Stomach (tissue), 19 donors: Measurements from ENCODE around the gene RNASEH2C. TPM values are rescaled to one million over a fixed set of nuclear protein-coding genes. Genes with fewer than 3 reads are reported as not detected.
"Not testable (repeated sequence)": the region's sequence is repeated elsewhere in the genome, so short reads cannot be mapped to it uniquely, and the experiment has no call there.

Experiments
- DNase-seq, 2 donors: peaks; one replicate each; pipeline versions ENCODE4 v3.0.0 to v3.0.0-alpha.2; 2013 to 2019
- H3K27ac ChIP-seq, 5 donors: fragments of 200-600 bp in 4 of 5; sonication (generic) in 4 of 5; one replicate each; pipeline ENCODE4 v1.5.1; 2013 to 2019; ENCODE audit warnings: mild to moderate bottlenecking in 1 of 5, moderate library complexity in 1 of 5
- H3K27me3 ChIP-seq, 3 donors: fragments of 200-600 bp; sonication (generic); one replicate each; pipeline ENCODE4 v1.5.1; 2017 to 2019; ENCODE audit warnings: mixed run types in 1 of 3
- H3K36me3 ChIP-seq, 4 donors: fragments of 200-600 bp; sonication (generic); 1 replicate in 3 of 4; 2 replicates in 1 of 4; pipeline ENCODE4 v1.5.1; 2016 to 2019
- H3K4me1 ChIP-seq, 4 donors: fragments of 200-600 bp; sonication (generic); one replicate each; pipeline ENCODE4 v1.5.1; 2016 to 2019
- H3K4me3 ChIP-seq, 4 donors: fragments of 200-600 bp; sonication (generic) in 3 of 4; one replicate each; pipeline ENCODE4 v1.5.1; 2016 to 2019; ENCODE audit warnings: mild to moderate bottlenecking in 1 of 4
- H3K9me3 ChIP-seq, 4 donors: fragments of 200-600 bp; sonication (generic); one replicate each; pipeline ENCODE4 v1.5.1; 2016 to 2019
- CTCF ChIP-seq, 7 experiments: fragments of 450-650 bp in 4 of 7; fragments of 200-600 bp in 3 of 7; sonication (generic) in 3 of 7; IDR thresholded peaks; one replicate each; pipeline ENCODE4 v1.5.1; 2016 to 2019; ENCODE audit warnings: antibody characterized with exemption in 7 of 7, control low read depth in 2 of 7, mild to moderate bottlenecking in 1 of 7
- EP300 ChIP-seq: sonication (generic); formaldehyde crosslinking; IDR thresholded peaks from one replicate; pipeline ENCODE4 v1.6.1; 2017; ENCODE audit warnings: antibody characterized with exemption
- POLR2A ChIP-seq, 4 donors: fragments of 450-650 bp; IDR thresholded peaks; one replicate each; pipeline ENCODE4 v1.6.1; 2016; ENCODE audit warnings: antibody characterized with exemption in 4 of 4, control low read depth in 2 of 4, mild to moderate bottlenecking in 1 of 4, moderate library complexity in 1 of 4
- POLR2AphosphoS5 ChIP-seq, 3 donors: sonication (generic); formaldehyde crosslinking; IDR thresholded peaks; one replicate each; pipeline ENCODE4 v1.6.1; 2016; ENCODE audit warnings: antibody characterized with exemption in 3 of 3
- WGBS, 5 donors: extraction: QIAGEN DNeasy Blood & Tissue Kit in 3 of 5; methylation state at CpG; one replicate each; pipeline versions ENCODE4 v1.1.5 to v1.1.7; 2013 to 2018; 5-methylcytosine and 5-hydroxymethylcytosine counted together
- intact Hi-C: fragments of 100-400 bp; cut with DNase I; formaldehyde crosslinking; loops from one replicate; pipeline ENCODE4 v1.15.1; 2023; ENCODE audit warnings: low total_unique reads
- long read RNA-seq, 10 donors: transcript quantifications; one replicate each; lab custom pipeline, GENCODE V29; 2026
- polyA plus RNA-seq, 3 donors: library from polyadenylated mRNA; stranded (reverse); fragments of 200-250 nt; gene quantifications; one replicate each; pipeline ENCODE4 v1.2.3, GENCODE V29; 2013
- total RNA-seq, 5 donors: library from RNA; depleted of rRNA; stranded (reverse); fragments of >200 nt; gene quantifications; one replicate each; pipeline versions ENCODE4 v1.1.0 to v1.2.3, GENCODE V29; 2014 to 2016
- donor health status: healthy with polysubstance abuse.
- donor health status: Bipolar disorder and iron deficiency.
- donor health status: healthy.

Gene RNASEH2C
- total RNA-seq (100 to 1,000 TPM in 1 of 5 donors, 10 to 100 TPM in 4; 14.1 to 171 (median 49.0) TPM), polyA plus RNA-seq (10 to 100 TPM; 69.2 to 86.4 (median 83.9) TPM)
- long read RNA-seq, donor 1, transcript RNASEH2C-201 (4 exons, 2,794 nt): major isoform, 21 of 24 reads
- long read RNA-seq, donor 1, partial matches to known transcripts: 0 of 24 reads
- long read RNA-seq, donor 1, other reads (novel, unspliced or antisense): 0 of 24 reads
- long read RNA-seq, donor 2, transcript RNASEH2C-201 (4 exons, 2,794 nt): major isoform, 15 of 39 reads
- long read RNA-seq, donor 2, partial matches to known transcripts: 21 of 39 reads
- long read RNA-seq, donor 2, other reads (novel, unspliced or antisense): 0 of 39 reads
- long read RNA-seq, donor 3, transcript RNASEH2C-201 (4 exons, 2,794 nt): major isoform, 17 of 20 reads
- long read RNA-seq, donor 3, partial matches to known transcripts: 0 of 20 reads
- long read RNA-seq, donor 3, other reads (novel, unspliced or antisense): 0 of 20 reads
- long read RNA-seq, donor 4, transcript RNASEH2C-201 (4 exons, 2,794 nt): major isoform, 5 of 7 reads
- long read RNA-seq, donor 4, partial matches to known transcripts: 0 of 7 reads
- long read RNA-seq, donor 4, other reads (novel, unspliced or antisense): 0 of 7 reads
- long read RNA-seq, donor 5, transcript RNASEH2C-203 (3 exons, 2,798 nt): minor isoform, 7 of 37 reads
- long read RNA-seq, donor 5, transcript RNASEH2C-201 (4 exons, 2,794 nt): major isoform, 28 of 37 reads
- long read RNA-seq, donor 5, partial matches to known transcripts: 0 of 37 reads
- long read RNA-seq, donor 5, other reads (novel, unspliced or antisense): 0 of 37 reads
- long read RNA-seq, donor 6, transcript RNASEH2C-201 (4 exons, 2,794 nt): major isoform, 45 of 100 reads
- long read RNA-seq, donor 6, transcript RNASEH2C-203 (3 exons, 2,798 nt): minor isoform, 10 of 100 reads
- long read RNA-seq, donor 6, partial matches to known transcripts: 42 of 100 reads
- long read RNA-seq, donor 6, other reads (novel, unspliced or antisense): 0 of 100 reads
- long read RNA-seq, donor 7, transcript RNASEH2C-201 (4 exons, 2,794 nt): major isoform, 53 of 60 reads
- long read RNA-seq, donor 7, transcript RNASEH2C-203 (3 exons, 2,798 nt): minor isoform, 5 of 60 reads
- long read RNA-seq, donor 7, partial matches to known transcripts: 0 of 60 reads
- long read RNA-seq, donor 7, other reads (novel, unspliced or antisense): 0 of 60 reads
- long read RNA-seq, donor 8, transcript RNASEH2C-201 (4 exons, 2,794 nt): major isoform, 26 of 33 reads
- long read RNA-seq, donor 8, partial matches to known transcripts: 0 of 33 reads
- long read RNA-seq, donor 8, other reads (novel, unspliced or antisense): 0 of 33 reads
- long read RNA-seq, donor 9, transcript RNASEH2C-201 (4 exons, 2,794 nt): major isoform, 28 of 34 reads
- long read RNA-seq, donor 9, partial matches to known transcripts: 0 of 34 reads
- long read RNA-seq, donor 9, other reads (novel, unspliced or antisense): 0 of 34 reads
- long read RNA-seq, donor 10, transcript RNASEH2C-201 (4 exons, 2,794 nt): major isoform, 5 of 5 reads
- long read RNA-seq, donor 10, partial matches to known transcripts: 0 of 5 reads
- long read RNA-seq, donor 10, other reads (novel, unspliced or antisense): 0 of 5 reads

- peaks cover 29 to 44% (median 42%) of the 10 kb centered on the region in 4 donors for H3K36me3 ChIP-seq
- no peaks in the 10 kb centered on the region for H3K9me3 ChIP-seq
- peak within 1 kb of the TSS; percentile 81 to 99 (median 92) for H3K27ac ChIP-seq
- peak within 1 kb of the TSS; percentile 62 to 91 (median 82) for H3K4me3 ChIP-seq
- DNase-seq: peak; percentile 86 to 95
- H3K4me1 ChIP-seq: peaks cover 17 to 39% (median 27%) of the 10 kb centered on the region in 4 donors
- intact Hi-C loops: no loop called here
- WGBS, 5 donors: 0 to 1% (median 1%) methylated on average over 32 to 76 of the region's 76 CpGs
- H3K27me3 ChIP-seq: no peaks in the 10 kb centered on the region
- TF ChIP-seq POLR2A (IDR thresholded peaks at IDR 0.05) (peak in 1 of 4 donors; percentile 31), POLR2AphosphoS5 (IDR thresholded peaks at IDR 0.05) (peak; percentile 84 to 97 (median 94)), EP300 (no peak), CTCF (IDR thresholded peaks at IDR 0.05) (peak in 1 of 7 experiments; percentile 24)
Measured at GRCh38 chr11:65720211-65720934, at the start of gene RNASEH2C. TSS of gene RNASEH2C (minus strand) at chr11:65720798. CDS start at chr11:65720758, 40 bp downstream.

- DNase-seq, H3K27ac ChIP-seq, H3K4me3 ChIP-seq, intact Hi-C loops, H3K9me3 ChIP-seq, H3K27me3 ChIP-seq, H3K36me3 ChIP-seq: not testable (repeated sequence)
- 69 to 78% (median 75%) methylated on average over 5 of the region's 5 CpGs for WGBS, 5 donors
- peaks cover 7 to 29% (median 13%) of the 10 kb centered on the region in 4 donors for H3K4me1 ChIP-seq
Measured at GRCh38 chr11:65767806-65768205, 47.2 kb upstream of the RNASEH2C start.

- intact Hi-C loops: no loop called here
- Histone ChIP-seq H3K36me3 (no peaks in the 10 kb centered on the region), H3K27ac (no peak overlapping the region), H3K4me3 (no peak overlapping the region), H3K9me3 (no peaks in the 10 kb centered on the region), H3K4me1 (peaks cover 7 to 29% (median 13%) of the 10 kb centered on the region in 4 donors), H3K27me3 (no peaks in the 10 kb centered on the region)
- WGBS, 5 donors: 69 to 79% (median 76%) methylated on average over 10 of the region's 10 CpGs
- TF ChIP-seq EP300 (no peak), POLR2AphosphoS5 (IDR thresholded peaks at IDR 0.05) (no peak), CTCF (IDR thresholded peaks at IDR 0.05) (no peak), POLR2A (IDR thresholded peaks at IDR 0.05) (no peak)
- DNase-seq: no peak
Measured at GRCh38 chr11:65767406-65767805, 46.8 kb upstream of the RNASEH2C start.

DNA sequence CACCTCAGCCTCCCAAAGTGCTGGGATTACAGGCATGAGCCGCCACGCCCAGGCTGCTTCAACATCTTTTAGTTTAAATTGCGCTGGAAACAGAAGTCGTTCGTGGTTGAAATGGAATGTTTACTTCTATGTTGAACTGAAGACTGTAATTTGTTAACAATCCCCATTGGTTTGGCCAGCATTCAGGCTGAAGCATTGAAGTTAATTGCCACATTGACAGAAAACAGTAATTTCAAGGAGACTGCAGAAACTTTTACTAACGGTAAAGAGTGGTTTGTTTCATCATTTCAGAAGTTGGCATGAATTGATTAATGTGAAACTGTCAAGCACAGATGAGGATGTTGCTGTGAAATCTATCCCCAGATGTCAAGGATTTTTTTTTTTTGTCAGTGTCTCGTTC is 45.9 kb upstream of the RNASEH2C start:
- intact Hi-C loops: no loop called here
- no peaks in the 10 kb centered on the region for H3K9me3 ChIP-seq
- H3K27me3 ChIP-seq: no peaks in the 10 kb centered on the region
- H3K4me1 ChIP-seq: peaks cover 4 to 21% (median 7%) of the 10 kb centered on the region in 4 donors
- TF ChIP-seq POLR2A (IDR thresholded peaks at IDR 0.05) (no peak), POLR2AphosphoS5 (IDR thresholded peaks at IDR 0.05) (no peak), CTCF (IDR thresholded peaks at IDR 0.05) (no peak), EP300 (no peak)
- no peaks in the 10 kb centered on the region for H3K36me3 ChIP-seq
- DNase-seq: no peak
- H3K27ac ChIP-seq: no peak overlapping the region
- 30 to 41% (median 34%) methylated on average over 7 of the region's 7 CpGs for WGBS, 5 donors
- H3K4me3 ChIP-seq: no peak overlapping the region
